ENCODE measurements around the gene CCDC102A.
"Not testable (repeated sequence)": the region's sequence is repeated elsewhere in the genome, so short reads cannot be mapped to it uniquely, and the experiment has no call there.

CCDC102A gene

GRCh38 chr16:57565461-57565860 is 29.1 kb upstream of the CCDC102A start:
- no peak for DNase-seq (ENCODE audit: low read depth)

DNA sequence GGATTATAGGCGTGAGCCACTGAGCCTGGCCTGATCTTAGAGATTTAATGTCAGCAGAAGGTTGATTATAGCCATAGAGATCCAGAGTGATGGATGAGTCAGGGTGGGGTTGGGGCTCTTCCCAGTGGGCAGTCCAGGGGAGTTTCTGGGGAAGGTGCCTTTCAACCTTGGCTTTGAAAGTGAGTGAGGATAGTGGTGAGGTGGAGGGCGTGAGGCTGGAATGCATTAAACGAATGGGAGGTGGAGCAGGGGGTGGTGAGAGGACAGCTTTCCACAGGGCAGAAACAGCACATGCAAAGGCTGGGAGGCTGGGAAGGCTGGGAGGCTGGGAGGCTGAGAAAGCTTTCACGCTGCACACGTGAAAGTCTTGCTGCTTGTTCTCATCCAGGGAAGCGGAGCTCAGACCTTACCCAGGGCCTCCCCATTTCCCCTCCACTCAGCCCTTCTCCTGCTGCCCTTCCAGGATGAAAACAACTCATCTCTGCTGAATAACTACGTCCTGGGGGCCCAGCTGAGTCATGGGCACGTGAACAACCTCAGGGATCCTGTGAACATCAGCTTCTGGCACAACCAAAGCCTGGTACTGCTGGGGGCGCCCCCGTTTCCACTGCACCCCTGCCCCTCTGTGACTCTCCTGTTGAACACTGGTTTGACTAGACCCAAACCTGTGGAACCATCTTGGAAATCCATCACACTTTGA is 28.4 kb upstream of the CCDC102A start:
- no peak for DNase-seq (ENCODE audit: low read depth)

- no peak for DNase-seq (ENCODE audit: low read depth)
These were observed 27.4 kb upstream of the CCDC102A start for GRCh38 chr16:57563761-57564160.

DNA sequence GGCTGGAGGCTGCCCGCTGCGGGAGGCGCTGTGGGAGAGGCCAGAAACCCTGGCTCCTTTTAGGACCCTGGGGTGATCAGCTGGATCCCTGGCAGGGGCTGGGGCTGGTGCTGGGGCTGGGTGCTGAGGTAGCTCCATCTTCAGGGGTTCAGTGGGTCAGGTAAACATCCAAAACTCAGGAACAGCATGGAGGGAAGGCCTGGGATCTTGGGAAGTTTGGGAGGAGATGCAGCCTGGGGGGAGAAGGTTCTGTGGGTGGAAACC is 27.0 kb upstream of the CCDC102A start:
- DNase-seq (ENCODE audit: low read depth), result no peak

DNA sequence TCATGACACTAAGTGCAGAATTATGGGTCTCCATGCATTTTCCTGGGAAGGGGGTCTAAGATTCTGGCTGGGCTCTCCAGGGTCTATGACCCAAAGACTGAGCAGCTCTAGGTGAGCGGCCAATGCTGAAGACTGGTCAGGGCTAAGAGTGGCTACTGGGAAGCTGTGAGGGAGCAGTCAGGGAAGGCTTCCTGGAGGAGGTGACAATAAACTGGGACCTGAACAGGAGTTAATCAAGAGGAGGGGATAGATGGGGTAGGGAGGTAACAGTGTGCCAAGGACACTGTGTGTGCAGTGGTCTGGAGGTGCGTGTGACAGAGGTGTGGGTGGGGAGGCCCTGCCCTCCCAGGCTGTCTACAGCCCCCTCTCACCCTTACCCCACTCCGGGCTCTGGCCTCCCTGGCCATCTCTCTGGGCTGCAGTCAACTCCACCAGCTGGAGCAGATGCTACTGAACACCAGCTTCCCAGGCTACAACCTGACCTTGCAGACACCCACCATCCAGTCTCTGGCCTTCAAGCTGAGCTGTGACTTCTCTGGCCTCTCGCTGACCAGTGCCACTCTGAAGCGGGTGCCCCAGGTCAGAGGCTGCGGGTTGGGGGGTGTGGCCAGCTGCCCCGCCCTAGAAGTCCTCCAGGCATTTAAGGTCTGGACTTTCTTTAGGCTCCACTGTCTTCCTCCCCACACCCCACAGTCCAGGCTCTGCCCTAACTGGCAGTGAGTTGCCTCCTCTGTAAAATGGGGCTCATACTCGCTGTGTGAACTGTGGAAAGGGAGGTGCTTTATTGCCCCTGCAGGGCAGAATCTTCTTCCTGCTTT is 26.5 kb upstream of the CCDC102A start:
- DNase-seq (ENCODE audit: low read depth), result no peak

DNA sequence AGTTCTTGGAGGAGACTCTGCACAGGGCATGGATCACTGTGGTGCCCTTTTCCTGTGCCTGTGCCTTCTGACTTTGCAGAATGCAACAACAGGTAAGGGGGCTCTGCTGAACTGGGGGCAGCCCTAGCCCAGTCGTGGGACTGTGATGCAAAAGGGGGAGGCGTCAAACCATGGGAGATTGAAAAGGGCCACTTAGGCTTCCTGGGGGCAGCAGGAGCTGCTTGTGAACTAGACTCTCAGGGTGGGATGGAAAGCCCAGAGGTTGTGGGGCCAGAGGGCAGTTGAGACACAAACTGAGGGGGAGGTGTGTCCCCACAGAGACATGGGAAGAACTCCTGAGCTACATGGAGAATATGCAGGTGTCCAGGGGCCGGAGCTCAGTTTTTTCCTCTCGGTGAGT is 25.7 kb upstream of the CCDC102A start:
- DNase-seq (ENCODE audit: low read depth), result no peak

GRCh38 chr16:57559072-57559790 is 22.9 kb upstream of the CCDC102A start:
- no peak for DNase-seq (ENCODE audit: low read depth)

- no peak for DNase-seq (ENCODE audit: low read depth)
These were observed 20.7 kb upstream of the CCDC102A start for GRCh38 chr16:57556941-57557541.

DNA sequence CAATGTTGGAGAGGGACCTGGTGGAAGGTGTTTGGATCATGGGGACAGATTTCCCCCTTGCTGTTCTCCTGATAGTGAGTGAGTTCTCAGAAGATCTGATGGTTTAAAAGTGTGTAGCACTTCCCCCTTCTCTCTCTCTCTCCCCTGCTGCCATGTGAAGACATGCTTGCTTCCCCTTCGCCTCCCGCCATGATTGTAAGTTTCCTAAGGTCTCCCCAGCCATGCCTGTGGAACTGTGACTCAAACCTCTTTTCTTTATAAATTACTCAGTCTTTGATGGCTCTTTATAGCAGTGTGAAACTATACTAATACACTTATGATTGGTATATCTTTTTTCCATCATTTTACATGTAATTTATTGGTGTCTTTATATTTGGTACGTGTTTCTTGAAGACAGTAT is 19.5 kb upstream of the CCDC102A start:
- no peak for DNase-seq (ENCODE audit: low read depth)

DNA sequence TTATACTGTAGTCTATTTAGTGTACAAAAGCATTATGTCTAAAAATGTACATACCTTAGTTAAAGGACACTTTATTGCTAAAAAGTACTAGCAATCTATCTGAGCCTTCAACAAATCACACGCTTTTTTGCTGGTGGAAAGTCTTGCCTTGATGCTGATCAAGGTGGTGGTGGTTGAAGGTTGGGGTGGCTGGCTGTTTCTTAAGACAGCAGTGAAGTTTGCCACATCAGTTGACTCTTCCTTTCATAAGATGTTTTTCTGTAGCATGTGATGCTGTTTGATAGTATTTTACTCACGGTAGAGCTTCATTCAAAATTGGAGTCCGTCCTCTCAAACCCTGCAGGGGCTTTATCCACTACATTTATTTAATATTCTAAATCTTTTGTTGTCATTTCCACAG is 14.7 kb upstream of the CCDC102A start:
- no peak for DNase-seq (ENCODE audit: low read depth)

- DNase-seq (ENCODE audit: low read depth), result no peak
These were observed 13.4 kb upstream of the CCDC102A start for GRCh38 chr16:57549730-57550129.

DNA sequence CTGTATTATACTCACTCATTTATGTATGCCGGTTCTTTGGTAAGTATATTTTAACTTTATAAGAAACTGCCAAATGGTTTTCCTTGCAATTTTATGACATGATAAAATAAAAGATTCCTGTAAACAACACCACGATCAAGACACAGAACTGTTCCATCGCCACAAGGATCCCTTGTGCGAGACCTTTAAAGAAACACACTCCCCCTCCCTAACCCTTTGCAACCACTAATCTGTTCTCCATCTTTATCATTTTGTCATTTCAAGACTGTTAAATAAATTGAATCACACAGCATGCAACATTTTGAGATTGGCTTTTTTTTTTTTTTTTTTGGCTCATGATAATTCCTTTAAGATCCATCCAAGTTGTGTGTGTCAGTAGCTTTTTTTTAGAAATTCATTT is 12.0 kb upstream of the CCDC102A start:
- no peak for DNase-seq (ENCODE audit: low read depth)

DNA sequence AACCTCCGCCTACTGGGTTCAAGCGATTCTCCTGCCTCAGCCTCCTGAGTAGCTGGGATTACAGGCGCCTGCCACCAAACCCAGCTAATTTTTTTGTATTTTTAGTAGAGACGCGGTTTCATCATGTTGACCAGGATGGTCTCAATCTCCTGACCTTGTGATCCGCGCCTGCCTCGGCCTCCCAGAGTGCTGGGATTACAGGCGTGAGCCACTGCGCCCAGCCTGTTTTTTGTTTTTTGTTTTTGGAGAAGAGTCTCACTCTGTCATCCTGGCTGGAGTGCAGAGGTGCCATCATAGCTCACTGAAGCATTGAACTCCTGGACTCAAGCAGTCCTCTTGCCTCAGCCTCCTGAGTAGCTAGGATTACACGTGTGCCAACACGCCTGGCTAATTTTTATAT is 11.2 kb upstream of the CCDC102A start:
- DNase-seq (ENCODE audit: low read depth), result not testable (repeated sequence)

DNA sequence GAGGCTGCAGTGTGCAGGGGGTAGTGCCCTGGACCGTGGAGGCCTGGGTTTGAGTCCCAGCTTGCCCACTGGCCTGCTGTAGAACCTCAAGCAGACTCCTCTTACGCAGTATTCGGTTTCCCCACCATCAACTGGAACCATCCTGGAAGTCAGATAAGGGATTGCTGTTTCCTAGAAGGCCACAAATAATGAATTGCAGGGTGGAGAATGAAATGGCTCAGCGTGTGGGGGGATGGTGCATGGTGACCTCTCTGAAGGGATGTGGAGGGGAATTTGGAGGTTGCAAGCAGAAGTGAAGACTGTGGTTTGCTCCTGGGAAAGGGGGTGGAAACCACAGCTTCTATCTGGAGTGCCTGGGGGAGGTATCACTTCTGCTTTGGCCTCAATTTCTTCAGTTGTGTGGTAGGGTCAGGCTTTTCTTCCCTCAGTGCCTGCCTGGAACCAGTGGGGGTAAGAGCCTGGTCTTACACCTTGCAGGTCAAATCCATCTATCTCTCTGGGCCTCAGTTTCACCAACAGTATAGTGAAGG is 7.8 kb upstream of the CCDC102A start:
- DNase-seq (ENCODE audit: low read depth), result no peak

DNA sequence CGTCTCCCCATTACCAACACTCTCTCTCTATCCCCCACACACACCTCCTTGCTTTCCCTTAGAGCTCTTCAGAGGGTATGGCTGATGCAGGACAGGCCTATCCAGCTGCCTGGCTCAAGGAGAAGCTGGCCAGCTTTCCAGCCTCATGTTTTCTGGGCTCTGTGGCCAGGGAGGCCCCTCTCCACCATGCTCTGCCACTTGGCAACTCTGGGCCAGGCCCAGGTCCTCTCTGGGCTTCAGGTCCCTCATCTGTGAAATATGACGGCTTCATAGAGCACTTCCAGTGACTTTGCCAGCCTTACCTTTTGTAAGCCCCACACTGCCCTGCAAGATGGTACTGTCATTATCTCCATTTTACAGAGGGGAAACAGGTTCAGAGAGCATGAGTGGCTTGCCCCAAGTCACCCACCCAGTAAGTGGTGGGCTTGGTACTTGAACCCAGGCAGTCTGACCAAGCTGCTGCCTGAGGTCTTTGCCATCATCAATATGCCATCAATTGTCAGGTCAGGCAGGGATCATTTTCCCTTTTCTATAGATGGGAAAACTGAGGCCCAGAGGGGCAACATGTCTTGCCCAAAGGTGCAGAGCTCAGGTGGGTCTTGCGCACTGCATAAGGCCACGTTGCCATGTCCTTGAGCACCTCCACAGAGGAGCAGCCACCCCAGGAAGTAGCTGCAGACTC is 5.5 kb upstream of the CCDC102A start:
- no peak for DNase-seq (ENCODE audit: low read depth)

- no peak for DNase-seq (ENCODE audit: low read depth)
These were observed 4.8 kb upstream of the CCDC102A start for GRCh38 chr16:57540906-57541753.

DNA sequence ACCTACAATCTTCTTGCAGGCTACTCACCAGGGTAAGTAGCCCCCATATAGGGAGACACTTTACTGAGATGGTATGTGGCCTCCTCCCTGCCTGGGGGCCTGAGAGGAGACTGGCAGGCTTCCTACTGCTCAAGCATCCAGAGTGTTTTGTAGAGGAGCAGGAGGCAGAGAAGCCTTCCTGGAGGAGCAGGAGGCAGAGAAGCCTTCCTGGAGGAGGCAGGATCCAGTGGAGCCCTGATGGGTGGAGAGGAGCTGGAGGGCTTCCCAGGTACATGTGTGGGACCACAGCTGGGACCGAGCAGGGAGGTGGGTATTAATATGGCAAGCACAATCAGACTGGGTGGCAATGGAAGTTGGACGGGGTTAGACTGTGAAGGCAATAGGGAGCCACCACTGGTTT is 4.0 kb upstream of the CCDC102A start:
- DNase-seq (ENCODE audit: low read depth), result no peak

GRCh38 chr16:57539072-57539796 is 2.9 kb upstream of the CCDC102A start:
- DNase-seq (ENCODE audit: low read depth), result no peak

DNA sequence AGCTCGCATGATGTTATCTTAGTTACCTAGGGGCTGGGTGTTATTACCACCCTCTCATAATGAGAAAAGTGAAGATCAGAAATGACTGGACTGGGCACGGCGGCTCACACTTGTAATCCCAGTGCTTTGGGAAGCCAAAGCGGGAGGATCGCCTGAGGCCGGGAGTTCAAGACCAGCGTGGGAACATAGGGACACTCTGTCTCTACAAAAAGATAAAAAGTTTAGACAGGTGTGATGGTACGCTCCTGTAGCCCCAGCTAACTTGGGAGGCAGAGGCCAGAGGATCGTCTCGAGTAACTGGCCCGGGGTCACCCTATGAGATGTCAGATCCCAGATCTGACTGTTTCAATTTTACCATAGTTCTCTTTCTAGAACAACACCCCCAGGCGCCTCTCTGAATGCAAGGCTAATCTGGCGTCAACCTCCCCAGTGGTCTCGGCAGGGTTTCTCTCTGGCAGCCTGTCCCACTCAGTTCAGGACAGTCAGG is 1.9 kb upstream of the CCDC102A start:
- no peak for DNase-seq (ENCODE audit: low read depth)

DNA sequence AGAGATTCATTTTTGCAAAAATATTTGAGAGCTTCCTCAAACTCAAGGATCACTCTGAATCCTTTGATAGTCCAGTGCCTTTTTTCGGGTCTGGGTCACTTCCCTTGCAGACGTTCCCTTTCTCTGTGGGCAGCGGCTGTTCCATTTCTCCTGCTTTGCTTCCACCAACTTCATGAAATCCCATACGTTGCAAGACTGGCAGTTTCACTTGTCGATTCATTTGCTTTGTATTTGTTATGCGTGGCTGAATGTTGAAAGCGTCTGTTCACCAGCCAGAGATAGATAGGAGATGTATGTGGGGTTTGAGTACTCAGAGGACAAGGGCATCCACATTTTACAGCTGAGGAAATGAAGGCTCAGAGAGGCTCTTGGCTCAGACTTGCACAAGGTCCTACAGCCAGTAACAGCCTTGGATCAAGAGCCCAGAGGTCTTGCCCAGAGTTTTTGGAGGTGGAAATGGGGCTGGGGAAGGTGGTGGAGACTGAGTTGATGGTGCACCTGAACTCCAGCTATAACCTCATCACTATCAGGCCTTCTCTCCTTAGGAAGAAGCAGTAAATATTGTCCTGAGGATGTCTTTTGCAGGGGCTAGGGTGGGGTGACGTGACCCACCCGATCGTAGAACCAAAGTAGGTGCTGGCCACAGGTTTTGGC is 1.3 kb upstream of the CCDC102A start:
- DNase-seq (ENCODE audit: low read depth), result no peak

All from activated T-cell treated with anti-CD3 and anti-CD28 coated beads for 1 hour (primary cell).